ENCODE results near the gene ELFN1. TPM values are rescaled to one million over a fixed set of nuclear protein-coding genes. Genes with fewer than 3 reads are reported as not detected.

The ELFN1 gene
- total RNA-seq, 2 experiments from 2014 or later = 0.20 to 0.36 TPM

DNA sequence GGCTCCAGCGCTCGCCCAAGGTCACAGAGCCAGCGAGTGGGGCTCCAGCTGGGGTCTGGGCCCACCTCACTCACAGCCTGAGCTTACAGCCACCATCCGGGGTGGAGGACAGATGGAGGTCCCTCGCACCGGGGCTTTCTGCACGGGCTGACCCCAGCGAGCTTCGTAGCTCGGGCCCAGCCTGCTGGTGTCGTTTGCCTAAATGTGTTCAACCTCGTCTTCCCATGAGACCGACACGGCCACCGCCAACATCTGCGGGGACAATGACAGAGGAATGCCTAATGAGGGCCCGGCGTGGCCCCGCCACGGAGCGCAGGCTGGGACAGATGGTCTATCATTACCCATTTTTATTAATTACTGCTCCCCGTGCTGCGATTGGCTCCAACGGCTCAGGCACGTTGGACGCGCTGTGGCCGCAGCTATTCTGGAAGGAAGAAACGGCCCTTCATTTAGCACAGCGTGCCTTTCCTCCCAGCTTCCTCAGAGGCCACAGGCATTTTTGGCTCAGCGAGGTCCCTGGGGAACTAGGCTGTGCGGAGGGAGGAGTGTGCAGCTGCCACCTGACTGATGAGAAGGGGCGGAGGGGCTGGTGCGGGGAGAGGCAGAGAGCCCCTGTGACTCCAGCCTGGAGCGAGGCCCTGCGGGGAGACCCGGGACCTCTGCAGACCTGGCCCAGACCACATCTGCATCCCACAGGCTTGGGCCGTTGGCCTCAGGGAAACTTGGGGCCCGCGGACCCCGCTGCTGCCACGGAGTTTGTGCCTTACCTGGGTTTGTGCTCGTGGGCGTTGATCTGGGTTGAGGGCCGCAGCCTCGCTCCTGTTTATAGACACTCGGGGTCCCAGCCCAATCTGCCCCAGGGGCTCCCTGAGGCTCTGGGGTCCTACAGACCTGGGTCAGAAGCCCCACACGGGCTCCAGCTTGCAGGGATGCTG lies 22.9 kb upstream of the ELFN1 start:
- CTCF ChIA-PET = no interaction called here

DNA sequence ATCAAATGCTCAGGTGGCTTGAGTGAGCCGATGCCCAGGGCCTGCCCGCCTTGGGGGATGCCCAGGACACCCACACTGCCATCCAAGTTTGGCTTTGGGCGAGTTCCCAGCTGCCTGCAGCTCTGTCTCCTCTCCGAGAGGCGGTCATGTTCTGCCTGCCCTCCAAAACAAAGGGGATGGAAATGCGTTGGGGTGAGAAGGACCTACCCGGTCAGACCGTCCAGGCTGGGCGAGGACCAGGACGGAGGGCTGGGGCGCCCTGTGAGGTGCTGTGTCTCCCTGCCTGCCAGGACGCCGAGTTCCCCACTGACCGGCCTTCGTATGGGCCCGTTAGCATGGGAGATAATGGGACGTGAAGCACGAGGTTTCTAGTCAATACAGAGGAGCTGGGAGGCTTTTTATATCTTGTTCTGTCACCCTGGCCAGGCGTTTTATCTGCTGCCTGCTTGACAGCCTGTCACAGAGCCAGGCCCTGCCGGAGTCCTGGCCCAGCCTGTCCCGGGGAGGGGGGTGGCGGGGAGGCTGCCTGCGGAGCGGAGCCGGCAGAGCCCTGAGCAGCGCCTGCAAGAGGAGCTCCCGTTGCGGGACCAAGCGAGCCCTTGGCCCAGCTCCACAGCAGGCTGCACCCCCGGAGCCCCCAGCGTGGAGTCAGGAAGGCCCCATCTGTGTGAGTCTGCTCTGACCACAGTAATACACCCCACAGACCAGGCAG lies 22.0 kb upstream of the ELFN1 start:
- no peak overlapping the region for H3K4me3 Mint-ChIP-seq
- CTCF ChIA-PET = no interaction called here
- H3K27ac Mint-ChIP-seq = no peak overlapping the region

More for the DNA sequence above, 22.9 kb upstream of the ELFN1 start:
- intact Hi-C loops (cut with micrococcal nuclease) = no loop called here
- ATAC-seq = no peak
- Mint-ChIP-seq H3K9me3 (no peaks in the 10 kb centered on the region), H3K4me1 (ENCODE audit: low read depth) (no peaks in the 10 kb centered on the region), H3K27me3 (peaks cover 7% of the 10 kb centered on the region), H3K27ac (no peak overlapping the region), H3K4me3 (no peak overlapping the region), H3K36me3 (ENCODE audit: low read depth) (no peaks in the 10 kb centered on the region)
- TF ChIP-seq, protein P1, sequence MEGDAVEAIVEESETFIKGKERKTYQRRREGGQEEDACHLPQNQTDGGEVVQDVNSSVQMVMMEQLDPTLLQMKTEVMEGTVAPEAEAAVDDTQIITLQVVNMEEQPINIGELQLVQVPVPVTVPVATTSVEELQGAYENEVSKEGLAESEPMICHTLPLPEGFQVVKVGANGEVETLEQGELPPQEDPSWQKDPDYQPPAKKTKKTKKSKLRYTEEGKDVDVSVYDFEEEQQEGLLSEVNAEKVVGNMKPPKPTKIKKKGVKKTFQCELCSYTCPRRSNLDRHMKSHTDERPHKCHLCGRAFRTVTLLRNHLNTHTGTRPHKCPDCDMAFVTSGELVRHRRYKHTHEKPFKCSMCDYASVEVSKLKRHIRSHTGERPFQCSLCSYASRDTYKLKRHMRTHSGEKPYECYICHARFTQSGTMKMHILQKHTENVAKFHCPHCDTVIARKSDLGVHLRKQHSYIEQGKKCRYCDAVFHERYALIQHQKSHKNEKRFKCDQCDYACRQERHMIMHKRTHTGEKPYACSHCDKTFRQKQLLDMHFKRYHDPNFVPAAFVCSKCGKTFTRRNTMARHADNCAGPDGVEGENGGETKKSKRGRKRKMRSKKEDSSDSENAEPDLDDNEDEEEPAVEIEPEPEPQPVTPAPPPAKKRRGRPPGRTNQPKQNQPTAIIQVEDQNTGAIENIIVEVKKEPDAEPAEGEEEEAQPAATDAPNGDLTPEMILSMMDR (IDR thresholded peaks at IDR 0.05) = no peak
- POLR2A ChIA-PET = no interaction called here
- DNase-seq = no peak

DNA sequence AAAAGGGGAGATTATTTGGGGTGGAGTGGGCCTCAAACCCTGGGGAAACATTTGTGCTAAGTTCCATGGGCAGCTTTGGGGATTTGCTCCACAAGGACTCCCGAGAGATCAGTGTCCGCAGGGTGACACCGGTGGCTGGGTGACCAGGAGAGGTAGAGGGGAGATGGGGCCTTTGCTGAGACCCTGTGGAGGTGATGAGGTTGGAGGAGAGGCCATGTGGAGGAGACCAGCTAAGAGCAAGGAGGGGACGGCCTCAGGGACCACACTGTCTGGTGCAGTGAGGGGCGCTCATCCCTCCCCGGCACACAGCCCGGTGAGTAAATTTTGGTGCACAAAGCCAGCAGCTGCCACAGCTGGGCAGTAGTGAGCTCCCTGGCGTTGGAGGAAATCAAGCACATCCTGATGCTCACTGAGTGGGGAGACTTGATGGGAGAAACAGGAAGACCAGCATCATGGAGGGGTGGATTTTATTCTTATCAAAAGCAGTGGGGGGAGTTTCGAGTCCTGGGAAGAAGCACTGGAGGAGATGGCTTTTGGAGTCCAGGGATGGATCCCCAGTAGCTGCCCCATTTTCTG lies 20.2 kb upstream of the ELFN1 start:
- ChIA-PET POLR2A (no interaction called here), CTCF (interaction anchor here (0.6 kb wide), 1 partner anchor 53 kb away, joined by 3 read pairs; no protein-coding TSS in a partner anchor)
- ATAC-seq (no peak), DNase-seq (no peak)
- Mint-ChIP-seq H3K4me1 (ENCODE audit: low read depth) (no peaks in the 10 kb centered on the region), H3K27me3 (peaks cover 5% of the 10 kb centered on the region), H3K4me3 (no peak overlapping the region), H3K9me3 (no peaks in the 10 kb centered on the region), H3K27ac (no peak overlapping the region), H3K36me3 (ENCODE audit: low read depth) (no peaks in the 10 kb centered on the region)
- TF ChIP-seq, protein P1 (IDR thresholded peaks at IDR 0.05) = no peak
- intact Hi-C loops (cut with micrococcal nuclease) = no loop called here

More for the DNA sequence above, 22.0 kb upstream of the ELFN1 start:
- POLR2A ChIA-PET = no interaction called here
- ATAC-seq = no peak
- intact Hi-C loops (cut with micrococcal nuclease) = no loop called here
- TF ChIP-seq, protein P1 (IDR thresholded peaks at IDR 0.05) = no peak
- Mint-ChIP-seq H3K9me3 (no peaks in the 10 kb centered on the region), H3K36me3 (ENCODE audit: low read depth) (no peaks in the 10 kb centered on the region), H3K27me3 (peaks cover 6% of the 10 kb centered on the region), H3K4me1 (ENCODE audit: low read depth) (no peaks in the 10 kb centered on the region)
- no peak for DNase-seq

DNA sequence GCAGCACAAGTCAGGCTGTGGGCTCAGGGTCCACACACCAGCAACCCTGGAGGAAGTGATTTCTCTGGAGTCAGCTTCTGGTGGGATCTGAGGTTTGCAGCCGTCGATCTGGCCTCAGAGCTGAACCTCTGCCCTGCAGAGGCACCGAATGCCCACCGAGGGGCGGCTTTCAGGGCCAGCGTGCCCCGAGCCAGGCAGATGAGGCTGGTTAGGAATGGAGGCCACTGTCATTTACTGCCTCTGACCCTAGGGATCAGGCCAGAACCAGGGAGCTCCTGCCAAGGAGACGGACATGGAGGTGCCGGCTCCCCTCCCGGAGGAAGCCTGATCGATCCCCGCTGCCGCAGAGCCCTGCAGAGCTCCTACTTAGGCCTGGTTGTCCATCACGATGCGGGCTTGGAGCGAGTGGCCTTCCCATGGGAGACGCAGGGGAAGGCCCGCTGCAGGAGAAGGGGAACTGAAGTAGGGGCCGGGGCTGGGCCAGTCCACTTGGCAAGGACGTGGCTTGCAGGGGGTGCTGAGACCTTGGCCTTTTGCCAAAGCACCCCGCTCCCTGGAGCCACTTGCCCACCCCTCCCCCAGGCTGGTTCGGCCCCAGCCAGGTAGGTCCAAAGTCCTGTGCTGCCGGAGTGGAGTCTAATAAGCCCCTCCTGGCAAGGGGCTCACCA lies 19.6 kb upstream of the ELFN1 start:
- H3K9me3 Mint-ChIP-seq = no peaks in the 10 kb centered on the region

More for the DNA sequence above, 19.6 kb upstream of the ELFN1 start:
- no peak overlapping the region for H3K27ac Mint-ChIP-seq
- ATAC-seq = no peak
- ChIA-PET CTCF (interaction anchor here (0.6 kb wide), 1 partner anchor 52 kb away, joined by 3 read pairs; no protein-coding TSS in a partner anchor), POLR2A (no interaction called here)
- no peaks in the 10 kb centered on the region for H3K4me1 Mint-ChIP-seq (ENCODE audit: low read depth)
- H3K4me3 Mint-ChIP-seq = no peak overlapping the region
- H3K36me3 Mint-ChIP-seq (ENCODE audit: low read depth) = no peaks in the 10 kb centered on the region
- TF ChIP-seq, protein P1 (IDR thresholded peaks at IDR 0.05) = no peak
- no peak for DNase-seq
- intact Hi-C loops (cut with micrococcal nuclease) = no loop called here
- peaks cover 7% of the 10 kb centered on the region for H3K27me3 Mint-ChIP-seq

Data from activated CD8-positive, alpha-beta T cell treated with anti-CD3 and anti-CD28 coated beads for 36 hours (primary cell).